ENCODE measurements around the gene TIMM13. TPM values are rescaled to one million over a fixed set of nuclear protein-coding genes. Genes with fewer than 3 reads are reported as not detected.

The TIMM13 gene
- total and polyA plus RNA-seq, 9 of the 15 experiments (the other 6 are each of a cell fraction or from before 2014, with no cell fraction given) = 17.6 to 215 (median 71.8) TPM

- TF ChIP-seq GMEB1 (CRISPR knock-in tag; IDR thresholded peaks at IDR 0.05) (peak; percentile 68), ZNF75A (CRISPR knock-in tag; IDR thresholded peaks at IDR 0.05) (peak; percentile 72), HDAC1 (IDR thresholded peaks at IDR 0.05) (peak in 1 of 2 experiments; percentile 74; a peak in 2 of 4 replicates), CGGBP1 (CRISPR knock-in tag; IDR thresholded peaks at IDR 0.05) (0 out of 2 replicates have a peak, but pooled peaks have one; percentile 28), E2F1 (CRISPR knock-in tag; IDR thresholded peaks at IDR 0.05) (peak; percentile 82; the same call in 1 of the 2 replicates), PATZ1 (CRISPR knock-in tag; IDR thresholded peaks at IDR 0.05; ENCODE audit: borderline replicate concordance) (no peak), ZNF212 (CRISPR knock-in tag; IDR thresholded peaks at IDR 0.05) (peak; percentile 86; the same call in 1 of the 2 replicates), EP400 (IDR thresholded peaks at IDR 0.05) (peak; percentile 99), MNT (conservative IDR thresholded peaks at IDR 0.05) (peak; percentile 95 to 98), CTCFL (IDR thresholded peaks at IDR 0.05; ENCODE audit: borderline replicate concordance, insufficient read depth, low read depth, low read length, poor library complexity, severe bottlenecking) (no peak), ETS1 (conservative IDR thresholded peaks at IDR 0.05; ENCODE audit: control insufficient read depth, low read depth, low read length) (peak; percentile 97), NFE2L1 (tag; IDR thresholded peaks at IDR 0.05; ENCODE audit: borderline replicate concordance, low read depth) (no peak), PTTG1 (tag; IDR thresholded peaks at IDR 0.05; ENCODE audit: low read depth) (no peak)
These were observed at the start of gene TIMM13 (continued) for GRCh38 chr19:2427429-2428320.

Measured in K562 (cell line).